Activated CD8-positive, alpha-beta T cell treated with anti-CD3 and anti-CD28 coated beads for 36 hours (primary cell): ENCODE measurements around the gene PARP16. TPM values are rescaled to one million over a fixed set of nuclear protein-coding genes. Genes with fewer than 3 reads are reported as not detected.
"Not testable (repeated sequence)": the region's sequence is repeated elsewhere in the genome, so short reads cannot be mapped to it uniquely, and the experiment has no call there.

Source experiments
- ATAC-seq: fragments of 200-7000 bp; cut with Tn5 transposase; one replicate; pipeline ENCODE4 v1.10.0; 2021; ENCODE audit warnings: mild to moderate bottlenecking, moderate library complexity
- CTCF ChIA-PET: fragments of 350-600 bp; sonication (Branson Sonifier 250); formaldehyde crosslinking; loops from one replicate; lab custom pipeline; 2021; ENCODE audit warnings: antibody characterized with exemption; lab: Charles Lee
- POLR2A ChIA-PET: fragments of 350-600 bp; sonication (Branson Sonifier 250); formaldehyde crosslinking; loops from one replicate; lab custom pipeline; 2021; ENCODE audit warnings: antibody characterized with exemption; lab: Charles Lee
- DNase-seq: peaks from one replicate; pipeline ENCODE4 v3.0.0-alpha.2; 2020
- H3K27ac Mint-ChIP-seq: one replicate; pipeline ENCODE4 v1.8.0; 2021; ENCODE audit warnings: mild to moderate bottlenecking, mixed read lengths
- H3K27me3 Mint-ChIP-seq: one replicate; pipeline ENCODE4 v1.8.0; 2021; ENCODE audit warnings: mixed read lengths
- H3K36me3 Mint-ChIP-seq: one replicate; pipeline ENCODE4 v1.8.0; 2021; ENCODE audit warnings: low read depth, mixed read lengths
- H3K4me1 Mint-ChIP-seq: one replicate; pipeline ENCODE4 v1.8.0; 2021; ENCODE audit warnings: low read depth, mixed read lengths
- H3K4me3 Mint-ChIP-seq: one replicate; pipeline ENCODE4 v1.8.0; 2021; ENCODE audit warnings: mild to moderate bottlenecking, moderate library complexity, mixed read lengths
- H3K9me3 Mint-ChIP-seq: one replicate; pipeline ENCODE4 v1.8.0; 2021; ENCODE audit warnings: mixed read lengths
- intact Hi-C: fragments of 100-400 bp; cut with micrococcal nuclease; formaldehyde crosslinking; loops from one replicate; pipeline ENCODE4 v1.10.0; 2022
- total RNA-seq, 2 experiments: library from RNA; stranded (reverse); gene quantifications; one replicate each; pipeline ENCODE4 v1.2.3, GENCODE V29; 2021
- TF ChIP-seq, protein P1 (sequence below): fragments of 200-600 bp; IDR thresholded peaks from one replicate; pipeline ENCODE4 v1.8.0; 2022; ENCODE audit warnings: antibody characterized with exemption, mild to moderate bottlenecking

PARP16 gene
- total RNA-seq, 2 experiments from 2014 or later, result 17.9 to 20.5 TPM

GRCh38 chr15:65231306-65231705 lies 55.4 kb downstream of the PARP16 start:
- Mint-ChIP-seq H3K9me3 (no peaks in the 10 kb centered on the region), H3K4me1 (no peaks in the 10 kb centered on the region), H3K27me3 (no peaks in the 10 kb centered on the region), H3K4me3 (no peak overlapping the region), H3K36me3 (no peaks in the 10 kb centered on the region), H3K27ac (no peak overlapping the region)
- POLR2A ChIA-PET, result no interaction called here
- no peak for ATAC-seq
- intact Hi-C loops, result no loop called here
- DNase-seq, result no peak
- CTCF ChIA-PET, result no interaction called here
- TF ChIP-seq, protein P1, sequence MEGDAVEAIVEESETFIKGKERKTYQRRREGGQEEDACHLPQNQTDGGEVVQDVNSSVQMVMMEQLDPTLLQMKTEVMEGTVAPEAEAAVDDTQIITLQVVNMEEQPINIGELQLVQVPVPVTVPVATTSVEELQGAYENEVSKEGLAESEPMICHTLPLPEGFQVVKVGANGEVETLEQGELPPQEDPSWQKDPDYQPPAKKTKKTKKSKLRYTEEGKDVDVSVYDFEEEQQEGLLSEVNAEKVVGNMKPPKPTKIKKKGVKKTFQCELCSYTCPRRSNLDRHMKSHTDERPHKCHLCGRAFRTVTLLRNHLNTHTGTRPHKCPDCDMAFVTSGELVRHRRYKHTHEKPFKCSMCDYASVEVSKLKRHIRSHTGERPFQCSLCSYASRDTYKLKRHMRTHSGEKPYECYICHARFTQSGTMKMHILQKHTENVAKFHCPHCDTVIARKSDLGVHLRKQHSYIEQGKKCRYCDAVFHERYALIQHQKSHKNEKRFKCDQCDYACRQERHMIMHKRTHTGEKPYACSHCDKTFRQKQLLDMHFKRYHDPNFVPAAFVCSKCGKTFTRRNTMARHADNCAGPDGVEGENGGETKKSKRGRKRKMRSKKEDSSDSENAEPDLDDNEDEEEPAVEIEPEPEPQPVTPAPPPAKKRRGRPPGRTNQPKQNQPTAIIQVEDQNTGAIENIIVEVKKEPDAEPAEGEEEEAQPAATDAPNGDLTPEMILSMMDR, result no peak

DNA sequence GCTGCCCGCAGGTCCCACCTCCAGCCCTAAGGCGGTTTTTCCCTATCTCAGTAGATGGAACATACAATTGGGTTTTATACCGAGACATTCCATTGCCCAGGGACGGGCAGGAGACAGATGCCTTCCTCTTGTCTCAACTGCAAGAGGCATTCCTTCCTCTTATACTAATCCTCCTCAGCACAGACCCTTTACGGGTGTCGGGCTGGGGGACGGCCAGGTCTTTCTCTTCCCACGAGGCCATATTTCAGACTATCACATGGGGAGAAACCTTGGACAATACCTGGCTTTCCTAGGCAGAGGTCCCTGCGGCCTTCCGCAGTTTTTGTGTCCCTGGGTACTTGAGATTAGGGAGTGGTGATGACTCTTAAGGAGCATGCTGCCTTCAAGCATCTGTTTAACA lies 59.8 kb downstream of the PARP16 start:
- H3K4me1 Mint-ChIP-seq, intact Hi-C loops, H3K27me3 Mint-ChIP-seq, H3K36me3 Mint-ChIP-seq, POLR2A ChIA-PET, H3K4me3 Mint-ChIP-seq, CTCF ChIA-PET, H3K9me3 Mint-ChIP-seq, ATAC-seq, H3K27ac Mint-ChIP-seq, DNase-seq: not testable (repeated sequence)

DNA sequence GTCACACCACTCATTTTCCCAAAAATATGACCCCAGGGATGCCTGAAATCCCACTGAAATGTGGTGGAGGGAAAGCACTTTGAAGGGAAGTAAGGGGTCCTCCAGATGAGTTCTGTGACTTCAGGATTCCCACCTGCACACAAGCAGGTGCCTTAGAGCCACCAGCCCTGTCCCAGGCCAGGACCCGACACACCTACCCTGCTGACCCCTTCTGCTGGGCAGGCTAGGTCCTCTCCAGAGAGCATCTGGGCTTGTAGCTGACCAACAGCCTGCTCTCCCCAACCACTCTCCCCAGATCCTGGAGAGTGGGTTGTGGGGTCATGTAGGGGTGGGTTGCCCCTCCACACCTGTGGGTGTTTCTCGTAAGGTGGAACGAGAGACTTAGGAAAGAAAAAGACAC lies 60.5 kb downstream of the PARP16 start:
- no peak for DNase-seq
- Mint-ChIP-seq H3K4me3 (no peak overlapping the region), H3K36me3 (no peaks in the 10 kb centered on the region), H3K27me3 (no peaks in the 10 kb centered on the region), H3K9me3 (no peaks in the 10 kb centered on the region), H3K4me1 (no peaks in the 10 kb centered on the region), H3K27ac (no peak overlapping the region)
- no peak for ATAC-seq
- TF ChIP-seq, protein P1, result no peak
- intact Hi-C loops, result no loop called here
- POLR2A ChIA-PET, result interaction anchor here (0.6 kb wide), 1 partner anchor 287 kb away, joined by 3 read pairs; no protein-coding TSS in a partner anchor
- CTCF ChIA-PET, result no interaction called here

DNA sequence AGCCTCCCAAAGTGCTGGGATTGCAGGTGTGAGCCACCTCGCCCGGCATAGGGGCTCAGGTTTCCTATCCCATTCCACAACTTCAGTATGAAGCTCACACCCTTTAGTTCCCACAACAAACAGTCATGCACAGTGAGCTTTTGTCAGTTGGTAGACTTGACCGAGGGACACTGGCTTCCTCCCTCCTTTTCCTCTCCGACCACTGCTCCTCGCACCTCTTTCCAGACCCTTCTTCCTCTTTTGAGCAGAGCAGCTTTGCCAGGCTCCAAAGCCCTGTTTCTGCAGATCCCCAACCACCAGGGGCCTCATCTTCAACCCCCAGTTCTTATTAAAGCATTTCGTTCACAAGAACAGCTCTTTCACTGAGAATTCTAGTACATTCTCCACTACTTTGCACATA lies 62.7 kb downstream of the PARP16 start:
- DNase-seq, result no peak
- Mint-ChIP-seq H3K9me3 (no peaks in the 10 kb centered on the region), H3K4me1 (peaks cover 4% of the 10 kb centered on the region), H3K4me3 (no peak overlapping the region), H3K27me3 (no peaks in the 10 kb centered on the region), H3K36me3 (no peaks in the 10 kb centered on the region), H3K27ac (no peak overlapping the region)
- ChIA-PET CTCF (no interaction called here), POLR2A (interaction anchor here (0.9 to 1.2 kb wide), 4 partner anchors 9 to 63 kb away, joined by 3 read pairs; no protein-coding TSS in a partner anchor)
- ATAC-seq, result no peak
- TF ChIP-seq, protein P1, result no peak
- intact Hi-C loops, result no loop called here

DNA sequence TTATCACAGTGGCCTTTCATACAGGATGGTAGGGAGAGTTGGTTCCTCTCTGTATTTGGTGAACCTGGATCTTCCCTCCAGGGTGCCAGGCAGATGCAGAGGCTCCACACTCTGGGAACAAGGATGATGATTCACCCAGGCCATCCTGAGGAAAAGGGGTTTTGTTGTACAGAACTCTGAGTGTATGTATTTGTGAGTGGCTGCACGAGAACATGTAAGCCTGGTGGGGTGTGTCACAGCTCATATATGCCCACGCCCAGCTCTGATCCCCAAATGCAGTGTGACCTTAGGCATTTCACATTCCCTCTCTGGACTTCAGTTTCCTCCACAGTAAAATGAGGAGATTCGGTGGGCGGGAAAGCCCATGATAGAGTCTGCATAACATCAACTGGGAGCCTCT lies 63.8 kb downstream of the PARP16 start:
- intact Hi-C loops, result no loop called here
- peaks cover 14% of the 10 kb centered on the region for H3K4me1 Mint-ChIP-seq
- no peaks in the 10 kb centered on the region for H3K27me3 Mint-ChIP-seq

More for the DNA sequence above, 63.8 kb downstream of the PARP16 start:
- no peak overlapping the region for H3K27ac Mint-ChIP-seq
- CTCF ChIA-PET, result no interaction called here
- POLR2A ChIA-PET, result interaction anchor here (1.7 kb wide), 1 partner anchor 63 kb away, joined by 9 read pairs; the partner anchor contains the start of gene PARP16
- no peak overlapping the region for H3K4me3 Mint-ChIP-seq
- H3K9me3 Mint-ChIP-seq, result no peaks in the 10 kb centered on the region
- no peaks in the 10 kb centered on the region for H3K36me3 Mint-ChIP-seq
- ATAC-seq (no peak), DNase-seq (no peak)
- TF ChIP-seq, protein P1, result no peak
